Body of pancreas (tissue), 4 donors: ENCODE data around the gene CEP112. TPM values are rescaled to one million over a fixed set of nuclear protein-coding genes. Genes with fewer than 3 reads are reported as not detected.

Experiments used
- ATAC-seq: fragments of 150-250 bp; one replicate; pipeline ENCODE4 v1.9.1; 2016
- DNase-seq, 4 donors: peaks; one replicate each; pipeline ENCODE4 v3.0.0-alpha.2; 2019
- H3K27ac ChIP-seq, 4 donors: fragments of 200-600 bp; sonication (generic); 1 replicate in 3 of 4; 2 replicates in 1 of 4; pipeline versions ENCODE4 v1.5.1 to v1.6.1; 2016 to 2019; ENCODE audit warnings: mild to moderate bottlenecking in 1 of 4, mixed read lengths in 1 of 4, moderate library complexity in 1 of 4
- H3K27me3 ChIP-seq, 2 donors: fragments of 200-600 bp; sonication (generic); one replicate each; pipeline ENCODE4 v1.6.0; 2016; ENCODE audit warnings: mild to moderate bottlenecking in 1 of 2
- H3K36me3 ChIP-seq, 2 donors: fragments of 200-600 bp; sonication (generic); replicated peaks in 1 of 2; 2 replicates each; pipeline ENCODE4 v1.5.1; 2016; ENCODE audit warnings: low read depth in 2 of 2; ENCODE audit not compliant: insufficient read depth in 1 of 2
- H3K4me1 ChIP-seq: fragments of 200-600 bp; sonication (generic); one replicate; pipeline ENCODE4 v1.6.0; 2016
- H3K4me3 ChIP-seq, 2 donors: fragments of 200-600 bp; sonication (generic); 1 replicate in 1 of 2; 2 replicates in 1 of 2; pipeline ENCODE4 v1.5.1; 2016 to 2019
- H3K9me3 ChIP-seq, 3 donors: fragments of 200-600 bp; sonication (generic); 1 replicate in 2 of 3; 2 replicates in 1 of 3; pipeline ENCODE4 v1.5.1; 2016
- CTCF ChIP-seq, 7 experiments: fragments of 450-650 bp in 4 of 7; fragments of 200-600 bp in 3 of 7; sonication (generic) in 3 of 7; IDR thresholded peaks; one replicate each; pipeline ENCODE4 v1.5.1; 2016 to 2019; ENCODE audit warnings: antibody characterized with exemption in 7 of 7
- POLR2A ChIP-seq, 3 donors: fragments of 450-650 bp; IDR thresholded peaks; one replicate each; pipeline ENCODE4 v1.6.1; 2016; ENCODE audit warnings: antibody characterized with exemption in 3 of 3, mild to moderate bottlenecking in 2 of 3
- WGBS, 2 donors: methylation state at CpG; one replicate each; pipeline ENCODE4 v1.1.5; 2017; 5-methylcytosine and 5-hydroxymethylcytosine counted together
- intact Hi-C: fragments of 100-400 bp; cut with DNase I; formaldehyde crosslinking; loops from one replicate; pipeline ENCODE4 v1.15.1; 2023
- total RNA-seq, 2 donors: library from RNA; depleted of rRNA; stranded (reverse); fragments of >200 nt; gene quantifications; one replicate each; pipeline ENCODE4 v1.1.0, GENCODE V29; 2016

The CEP112 gene
- total RNA-seq, 2 donors from 2014 or later, result 5.2 to 10.2 TPM

- TF ChIP-seq POLR2A (IDR thresholded peaks at IDR 0.05), result no peak
- ATAC-seq (no peak), DNase-seq (no peak)
- Histone ChIP-seq H3K4me3 (no peak overlapping the region), H3K27ac (no peak overlapping the region), H3K36me3 (no peaks in the 10 kb centered on the region), H3K9me3 (no peaks in the 10 kb centered on the region), H3K27me3 (no peaks in the 10 kb centered on the region), H3K4me1 (no peaks in the 10 kb centered on the region)
- intact Hi-C loops, result no loop called here
- 78 to 91% methylated on average over 6 of the region's 6 CpGs for WGBS, 2 donors
Measured at GRCh38 chr17:65885541-65886312, 306.2 kb downstream of the CEP112 start.

- Histone ChIP-seq H3K4me1 (no peaks in the 10 kb centered on the region), H3K4me3 (no peak overlapping the region), H3K27ac (no peak overlapping the region), H3K36me3 (no peaks in the 10 kb centered on the region), H3K27me3 (no peaks in the 10 kb centered on the region), H3K9me3 (peaks cover 0 to 7% (median 2%) of the 10 kb centered on the region in 3 donors)
- no peak for TF ChIP-seq POLR2A (IDR thresholded peaks at IDR 0.05)
- TF ChIP-seq CTCF (IDR thresholded peaks at IDR 0.05), result no peak
- no peak for DNase-seq
- intact Hi-C loops, result no loop called here
- WGBS, 2 donors, result 86 to 88% methylated on average over 4 of the region's 4 CpGs
- no peak for ATAC-seq
Measured at GRCh38 chr17:65876985-65877384, 314.9 kb downstream of the CEP112 start.

- no peak for DNase-seq
- Histone ChIP-seq H3K4me1 (no peaks in the 10 kb centered on the region), H3K4me3 (no peak overlapping the region), H3K27me3 (no peaks in the 10 kb centered on the region), H3K36me3 (no peaks in the 10 kb centered on the region), H3K9me3 (no peaks in the 10 kb centered on the region), H3K27ac (no peak overlapping the region)
- WGBS, 2 donors, result 76 to 86% methylated on average over 3 of the region's 3 CpGs
- ATAC-seq, result no peak
- TF ChIP-seq POLR2A (IDR thresholded peaks at IDR 0.05) (no peak), CTCF (IDR thresholded peaks at IDR 0.05) (no peak)
- intact Hi-C loops, result no loop called here
Measured at GRCh38 chr17:65868881-65869280, 323.1 kb downstream of the CEP112 start.

- Histone ChIP-seq H3K27me3 (no peaks in the 10 kb centered on the region), H3K4me3 (no peak overlapping the region), H3K36me3 (no peaks in the 10 kb centered on the region), H3K27ac (no peak overlapping the region), H3K9me3 (no peaks in the 10 kb centered on the region), H3K4me1 (no peaks in the 10 kb centered on the region)
- ATAC-seq (no peak), DNase-seq (no peak)
- WGBS, 2 donors, result 95 to 100% methylated on average over 1 to 6 of the region's 6 CpGs
- TF ChIP-seq POLR2A (IDR thresholded peaks at IDR 0.05) (no peak), CTCF (IDR thresholded peaks at IDR 0.05) (no peak)
- intact Hi-C loops, result no loop called here
Measured at GRCh38 chr17:65867014-65867413, 324.9 kb downstream of the CEP112 start.

GRCh38 chr17:65865715-65866425 is 326.1 kb downstream of the CEP112 start:
- Histone ChIP-seq H3K4me3 (no peak overlapping the region), H3K9me3 (no peaks in the 10 kb centered on the region), H3K4me1 (no peaks in the 10 kb centered on the region), H3K27ac (no peak overlapping the region), H3K27me3 (no peaks in the 10 kb centered on the region), H3K36me3 (no peaks in the 10 kb centered on the region)
- WGBS, 2 donors, result 95% methylated on average over 16 to 24 of the region's 24 CpGs
- TF ChIP-seq POLR2A (IDR thresholded peaks at IDR 0.05) (no peak), CTCF (IDR thresholded peaks at IDR 0.05) (no peak)
- ATAC-seq (no peak), DNase-seq (no peak)
- intact Hi-C loops, result no loop called here
